ENCODE measurements around the gene CCSER1. TPM values are rescaled to one million over a fixed set of nuclear protein-coding genes. Genes with fewer than 3 reads are reported as not detected.

The CCSER1 gene
- total and polyA plus RNA-seq, 2 donors (not counting 1 experiment from before 2014, with no cell fraction given), result under 0.01 TPM; not detected in 1

DNA sequence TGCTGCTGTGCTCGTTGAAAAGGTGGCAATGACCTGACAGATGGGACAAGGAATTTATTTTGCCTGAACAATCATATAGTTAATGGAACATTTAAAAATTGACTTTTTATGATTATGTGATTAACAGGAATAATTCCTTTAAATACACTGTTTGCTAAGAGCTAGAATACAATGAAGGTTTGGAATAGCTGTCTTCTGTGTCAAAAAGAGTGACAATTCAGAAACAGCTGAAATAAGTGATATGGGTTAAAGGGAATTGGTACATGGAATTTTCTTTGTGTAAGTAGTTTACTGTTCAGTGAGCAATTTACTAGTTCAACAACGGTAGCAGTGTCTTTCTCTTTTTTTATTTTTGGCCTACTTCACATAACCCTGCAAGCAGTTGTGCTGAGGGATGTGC lies 1093.1 kb downstream of the CCSER1 start:
- H3K36me3 ChIP-seq (ENCODE audit: control insufficient read depth, insufficient read depth, low read length), result no peaks in the 10 kb centered on the region
- H4K20me1 ChIP-seq (ENCODE audit: control insufficient read depth, extremely low read depth, insufficient read depth, low read length), result no peaks in the 10 kb centered on the region
- TF ChIP-seq EZH2 (IDR thresholded peaks at IDR 0.05; ENCODE audit: low read length, missing control alignments), result no peak
- TF ChIP-seq, protein P1, sequence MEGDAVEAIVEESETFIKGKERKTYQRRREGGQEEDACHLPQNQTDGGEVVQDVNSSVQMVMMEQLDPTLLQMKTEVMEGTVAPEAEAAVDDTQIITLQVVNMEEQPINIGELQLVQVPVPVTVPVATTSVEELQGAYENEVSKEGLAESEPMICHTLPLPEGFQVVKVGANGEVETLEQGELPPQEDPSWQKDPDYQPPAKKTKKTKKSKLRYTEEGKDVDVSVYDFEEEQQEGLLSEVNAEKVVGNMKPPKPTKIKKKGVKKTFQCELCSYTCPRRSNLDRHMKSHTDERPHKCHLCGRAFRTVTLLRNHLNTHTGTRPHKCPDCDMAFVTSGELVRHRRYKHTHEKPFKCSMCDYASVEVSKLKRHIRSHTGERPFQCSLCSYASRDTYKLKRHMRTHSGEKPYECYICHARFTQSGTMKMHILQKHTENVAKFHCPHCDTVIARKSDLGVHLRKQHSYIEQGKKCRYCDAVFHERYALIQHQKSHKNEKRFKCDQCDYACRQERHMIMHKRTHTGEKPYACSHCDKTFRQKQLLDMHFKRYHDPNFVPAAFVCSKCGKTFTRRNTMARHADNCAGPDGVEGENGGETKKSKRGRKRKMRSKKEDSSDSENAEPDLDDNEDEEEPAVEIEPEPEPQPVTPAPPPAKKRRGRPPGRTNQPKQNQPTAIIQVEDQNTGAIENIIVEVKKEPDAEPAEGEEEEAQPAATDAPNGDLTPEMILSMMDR (conservative IDR thresholded peaks at IDR 0.05 in 1 of 2, IDR thresholded peaks at IDR 0.05 in 1 of 2; ENCODE audit: low read depth in 1 of 2, low read length in 2 of 2), result no peak
- H3K27me3 ChIP-seq (ENCODE audit: control insufficient read depth, insufficient read depth, low read length), result no peaks in the 10 kb centered on the region
- no peak for DNase-seq (ENCODE audit: low read depth in 2 of 2)
- no peak overlapping the region for H3K27ac ChIP-seq (ENCODE audit: insufficient read depth, low read length)
- no peak overlapping the region for H3K9ac ChIP-seq (ENCODE audit: insufficient read depth, low read length)
- no peaks in the 10 kb centered on the region for H3K4me1 ChIP-seq (ENCODE audit: control insufficient read depth, extremely low read depth, insufficient read depth, low read length)
- no peak overlapping the region for H3K4me3 ChIP-seq (replicated peaks in 1 of 4; ENCODE audit: control extremely low read depth in 1 of 4, insufficient read depth in 1 of 4, low read depth in 3 of 4, low read length in 4 of 4)
- no peak overlapping the region for H2AFZ ChIP-seq (ENCODE audit: low read length)
- no peaks in the 10 kb centered on the region for H3K9me3 ChIP-seq (ENCODE audit: control insufficient read depth, insufficient read depth, low read depth, low read length)
- no peaks in the 10 kb centered on the region for H3K79me2 ChIP-seq (ENCODE audit: control insufficient read depth, insufficient read depth, low read length)
- H3K4me2 ChIP-seq (ENCODE audit: extremely low read depth, insufficient read depth, low read length), result no peak overlapping the region

GRCh38 chr4:91222014-91222413 lies 1094.8 kb downstream of the CCSER1 start:
- no peaks in the 10 kb centered on the region for H3K79me2 ChIP-seq (ENCODE audit: control insufficient read depth, insufficient read depth, low read length)
- no peaks in the 10 kb centered on the region for H3K9me3 ChIP-seq (ENCODE audit: control insufficient read depth, insufficient read depth, low read depth, low read length)
- no peak overlapping the region for H3K27ac ChIP-seq (ENCODE audit: insufficient read depth, low read length)
- TF ChIP-seq, protein P1 (conservative IDR thresholded peaks at IDR 0.05 in 1 of 2, IDR thresholded peaks at IDR 0.05 in 1 of 2; ENCODE audit: low read depth in 1 of 2, low read length in 2 of 2), result no peak
- TF ChIP-seq EZH2 (IDR thresholded peaks at IDR 0.05; ENCODE audit: low read length, missing control alignments), result no peak
- H3K9ac ChIP-seq (ENCODE audit: insufficient read depth, low read length), result no peak overlapping the region
- no peak overlapping the region for H2AFZ ChIP-seq (ENCODE audit: low read length)
- no peaks in the 10 kb centered on the region for H3K4me1 ChIP-seq (ENCODE audit: control insufficient read depth, extremely low read depth, insufficient read depth, low read length)
- no peaks in the 10 kb centered on the region for H3K36me3 ChIP-seq (ENCODE audit: control insufficient read depth, insufficient read depth, low read length)
- DNase-seq (ENCODE audit: low read depth in 2 of 2), result no peak
- H4K20me1 ChIP-seq (ENCODE audit: control insufficient read depth, extremely low read depth, insufficient read depth, low read length), result no peaks in the 10 kb centered on the region
- H3K27me3 ChIP-seq (ENCODE audit: control insufficient read depth, insufficient read depth, low read length), result no peaks in the 10 kb centered on the region
- no peak overlapping the region for H3K4me2 ChIP-seq (ENCODE audit: extremely low read depth, insufficient read depth, low read length)
- no peak overlapping the region for H3K4me3 ChIP-seq (replicated peaks in 1 of 4; ENCODE audit: control extremely low read depth in 1 of 4, insufficient read depth in 1 of 4, low read depth in 3 of 4, low read length in 4 of 4)

- no peak overlapping the region for H3K9ac ChIP-seq (ENCODE audit: insufficient read depth, low read length)
- H2AFZ ChIP-seq (ENCODE audit: low read length), result no peak overlapping the region
- no peak for DNase-seq (ENCODE audit: low read depth in 2 of 2)
- TF ChIP-seq, protein P1 (conservative IDR thresholded peaks at IDR 0.05 in 1 of 2, IDR thresholded peaks at IDR 0.05 in 1 of 2; ENCODE audit: low read depth in 1 of 2, low read length in 2 of 2), result no peak
- no peak for TF ChIP-seq EZH2 (IDR thresholded peaks at IDR 0.05; ENCODE audit: low read length, missing control alignments)
- no peak overlapping the region for H3K4me3 ChIP-seq (replicated peaks in 1 of 4; ENCODE audit: control extremely low read depth in 1 of 4, insufficient read depth in 1 of 4, low read depth in 3 of 4, low read length in 4 of 4)
- H3K36me3 ChIP-seq (ENCODE audit: control insufficient read depth, insufficient read depth, low read length), result no peaks in the 10 kb centered on the region
- H3K4me2 ChIP-seq (ENCODE audit: extremely low read depth, insufficient read depth, low read length), result no peak overlapping the region
- H3K9me3 ChIP-seq (ENCODE audit: control insufficient read depth, insufficient read depth, low read depth, low read length), result no peaks in the 10 kb centered on the region
- no peak overlapping the region for H3K27ac ChIP-seq (ENCODE audit: insufficient read depth, low read length)
- no peaks in the 10 kb centered on the region for H4K20me1 ChIP-seq (ENCODE audit: control insufficient read depth, extremely low read depth, insufficient read depth, low read length)
- H3K79me2 ChIP-seq (ENCODE audit: control insufficient read depth, insufficient read depth, low read length), result no peaks in the 10 kb centered on the region
- no peaks in the 10 kb centered on the region for H3K27me3 ChIP-seq (ENCODE audit: control insufficient read depth, insufficient read depth, low read length)
- H3K4me1 ChIP-seq (ENCODE audit: control insufficient read depth, extremely low read depth, insufficient read depth, low read length), result no peaks in the 10 kb centered on the region
Observed at GRCh38 chr4:91226867-91227266, 1099.7 kb downstream of the CCSER1 start.

Data from fibroblast of lung (primary cell).